Measurements from ENCODE around the gene SLC5A1.

The SLC5A1 gene

GRCh38 chr22:32083000-32083399 lies 39.9 kb downstream of the SLC5A1 start:
- H3K79me2 ChIP-seq (ENCODE audit: insufficient read depth, low read depth), result no peaks in the 10 kb centered on the region
- no peak overlapping the region for H3K4me3 ChIP-seq (IDR thresholded peaks at IDR 0.05; ENCODE audit: insufficient read depth, low read depth, low read length)
- no peak overlapping the region for H2AFZ ChIP-seq (ENCODE audit: low read depth)
- no peaks in the 10 kb centered on the region for H3K4me1 ChIP-seq (ENCODE audit: low read depth, poor library complexity, severe bottlenecking)
- H3K27ac ChIP-seq, result no peak overlapping the region
- no peak for TF ChIP-seq CTCF (conservative IDR thresholded peaks at IDR 0.05; ENCODE audit: low read depth, low read length)
- no peak overlapping the region for H3K9ac ChIP-seq
- H3K36me3 ChIP-seq (ENCODE audit: insufficient read depth), result no peaks in the 10 kb centered on the region
- no peaks in the 10 kb centered on the region for H4K20me1 ChIP-seq (ENCODE audit: insufficient read depth)
- H3K27me3 ChIP-seq (ENCODE audit: insufficient read depth, low read depth), result no peaks in the 10 kb centered on the region
- no peak overlapping the region for H3K4me2 ChIP-seq

- Histone ChIP-seq H3K36me3 (ENCODE audit: insufficient read depth) (no peaks in the 10 kb centered on the region), H3K27me3 (ENCODE audit: insufficient read depth, low read depth) (no peaks in the 10 kb centered on the region)
- TF ChIP-seq CTCF (conservative IDR thresholded peaks at IDR 0.05; ENCODE audit: low read depth, low read length), result no peak
Observed at GRCh38 chr22:32083814-32084213, 40.8 kb downstream of the SLC5A1 start.

GRCh38 chr22:32088084-32088483 lies 45.0 kb downstream of the SLC5A1 start:
- Histone ChIP-seq H3K36me3 (ENCODE audit: insufficient read depth) (no peaks in the 10 kb centered on the region), H2AFZ (ENCODE audit: low read depth) (no peak overlapping the region), H3K4me3 (IDR thresholded peaks at IDR 0.05; ENCODE audit: insufficient read depth, low read depth, low read length) (no peak overlapping the region), H3K4me1 (ENCODE audit: low read depth, poor library complexity, severe bottlenecking) (no peaks in the 10 kb centered on the region), H3K9ac (no peak overlapping the region), H3K4me2 (no peak overlapping the region), H3K27me3 (ENCODE audit: insufficient read depth, low read depth) (no peaks in the 10 kb centered on the region), H3K79me2 (ENCODE audit: insufficient read depth, low read depth) (no peaks in the 10 kb centered on the region), H3K27ac (no peak overlapping the region), H4K20me1 (ENCODE audit: insufficient read depth) (no peaks in the 10 kb centered on the region)
- no peak for TF ChIP-seq CTCF (conservative IDR thresholded peaks at IDR 0.05; ENCODE audit: low read depth, low read length)

More at GRCh38 chr22:32083814-32084213, 40.8 kb downstream of the SLC5A1 start:
- H3K79me2 ChIP-seq (ENCODE audit: insufficient read depth, low read depth), result no peaks in the 10 kb centered on the region
- H3K9ac ChIP-seq, result no peak overlapping the region
- H3K4me3 ChIP-seq (IDR thresholded peaks at IDR 0.05; ENCODE audit: insufficient read depth, low read depth, low read length), result no peak overlapping the region
- H3K27ac ChIP-seq, result no peak overlapping the region
- no peaks in the 10 kb centered on the region for H4K20me1 ChIP-seq (ENCODE audit: insufficient read depth)
- no peak overlapping the region for H3K4me2 ChIP-seq
- no peak overlapping the region for H2AFZ ChIP-seq (ENCODE audit: low read depth)
- H3K4me1 ChIP-seq (ENCODE audit: low read depth, poor library complexity, severe bottlenecking), result no peaks in the 10 kb centered on the region

- Histone ChIP-seq H3K27ac (no peak overlapping the region), H3K4me1 (ENCODE audit: low read depth, poor library complexity, severe bottlenecking) (peaks cover 8% of the 10 kb centered on the region), H3K79me2 (ENCODE audit: insufficient read depth, low read depth) (no peaks in the 10 kb centered on the region), H3K27me3 (ENCODE audit: insufficient read depth, low read depth) (no peaks in the 10 kb centered on the region), H3K36me3 (ENCODE audit: insufficient read depth) (no peaks in the 10 kb centered on the region), H3K4me3 (IDR thresholded peaks at IDR 0.05; ENCODE audit: insufficient read depth, low read depth, low read length) (no peak overlapping the region), H4K20me1 (ENCODE audit: insufficient read depth) (no peaks in the 10 kb centered on the region), H3K4me2 (no peak overlapping the region), H3K9ac (no peak overlapping the region), H2AFZ (ENCODE audit: low read depth) (no peak overlapping the region)
- no peak for TF ChIP-seq CTCF (conservative IDR thresholded peaks at IDR 0.05; ENCODE audit: low read depth, low read length)
Observed at GRCh38 chr22:32097018-32097417, 54.0 kb downstream of the SLC5A1 start.

All from KMS-11 (cell line).